Panc1 (cell line): ENCODE measurements around the gene NNMT.

Source experiments
- POLR2AphosphoS5 ChIP-seq: IDR thresholded peaks from 2 replicates; pipeline ENCODE4 v1.6.1; 2012; ENCODE audit warnings: mild to moderate bottlenecking, low read depth, low read length, moderate library complexity
- TCF7L2 ChIP-seq: IDR thresholded peaks from 2 replicates; pipeline ENCODE4 v1.6.1; 2011; ENCODE audit warnings: mild to moderate bottlenecking, low read depth, low read length, inconsistent platforms
- TF ChIP-seq, protein P1 (sequence below): fragments of 450-650 bp; IDR thresholded peaks from 2 replicates; pipeline ENCODE4 v1.5.1; 2017; ENCODE audit warnings: mild to moderate bottlenecking
- TF ChIP-seq, protein P2 (sequence below), 2 experiments: IDR thresholded peaks; 2 replicates each; pipeline ENCODE4 v1.6.1; 2011 to 2012; ENCODE audit warnings: low read depth in 2 of 2, control low read depth in 1 of 2, low read length in 1 of 2, mild to moderate bottlenecking in 1 of 2, moderate library complexity in 1 of 2; ENCODE audit not compliant: insufficient read depth in 1 of 2

DNA sequence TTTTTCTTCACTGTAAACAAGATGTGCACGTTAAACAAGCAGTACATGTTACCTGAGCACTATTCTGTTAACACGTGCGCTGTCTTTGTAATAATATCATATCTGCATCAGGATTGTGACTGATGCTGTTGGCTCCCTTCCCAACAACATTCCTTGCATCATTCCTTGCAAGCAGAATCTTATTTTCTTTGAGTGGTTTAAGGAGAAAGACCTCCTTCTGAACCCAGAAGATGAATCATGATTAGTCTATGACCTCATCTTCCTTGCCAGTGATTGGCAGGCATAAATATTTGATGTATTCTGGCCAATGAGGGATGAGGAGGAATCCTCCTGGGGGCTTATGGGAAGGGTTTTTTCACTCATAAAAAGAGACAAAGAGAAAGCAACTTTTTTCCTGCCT, 57.9 kb downstream of the NNMT start:
- TF ChIP-seq, protein P1, sequence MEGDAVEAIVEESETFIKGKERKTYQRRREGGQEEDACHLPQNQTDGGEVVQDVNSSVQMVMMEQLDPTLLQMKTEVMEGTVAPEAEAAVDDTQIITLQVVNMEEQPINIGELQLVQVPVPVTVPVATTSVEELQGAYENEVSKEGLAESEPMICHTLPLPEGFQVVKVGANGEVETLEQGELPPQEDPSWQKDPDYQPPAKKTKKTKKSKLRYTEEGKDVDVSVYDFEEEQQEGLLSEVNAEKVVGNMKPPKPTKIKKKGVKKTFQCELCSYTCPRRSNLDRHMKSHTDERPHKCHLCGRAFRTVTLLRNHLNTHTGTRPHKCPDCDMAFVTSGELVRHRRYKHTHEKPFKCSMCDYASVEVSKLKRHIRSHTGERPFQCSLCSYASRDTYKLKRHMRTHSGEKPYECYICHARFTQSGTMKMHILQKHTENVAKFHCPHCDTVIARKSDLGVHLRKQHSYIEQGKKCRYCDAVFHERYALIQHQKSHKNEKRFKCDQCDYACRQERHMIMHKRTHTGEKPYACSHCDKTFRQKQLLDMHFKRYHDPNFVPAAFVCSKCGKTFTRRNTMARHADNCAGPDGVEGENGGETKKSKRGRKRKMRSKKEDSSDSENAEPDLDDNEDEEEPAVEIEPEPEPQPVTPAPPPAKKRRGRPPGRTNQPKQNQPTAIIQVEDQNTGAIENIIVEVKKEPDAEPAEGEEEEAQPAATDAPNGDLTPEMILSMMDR, result no peak
- TF ChIP-seq POLR2AphosphoS5 (no peak), TCF7L2 (no peak)
- TF ChIP-seq, protein P2, sequence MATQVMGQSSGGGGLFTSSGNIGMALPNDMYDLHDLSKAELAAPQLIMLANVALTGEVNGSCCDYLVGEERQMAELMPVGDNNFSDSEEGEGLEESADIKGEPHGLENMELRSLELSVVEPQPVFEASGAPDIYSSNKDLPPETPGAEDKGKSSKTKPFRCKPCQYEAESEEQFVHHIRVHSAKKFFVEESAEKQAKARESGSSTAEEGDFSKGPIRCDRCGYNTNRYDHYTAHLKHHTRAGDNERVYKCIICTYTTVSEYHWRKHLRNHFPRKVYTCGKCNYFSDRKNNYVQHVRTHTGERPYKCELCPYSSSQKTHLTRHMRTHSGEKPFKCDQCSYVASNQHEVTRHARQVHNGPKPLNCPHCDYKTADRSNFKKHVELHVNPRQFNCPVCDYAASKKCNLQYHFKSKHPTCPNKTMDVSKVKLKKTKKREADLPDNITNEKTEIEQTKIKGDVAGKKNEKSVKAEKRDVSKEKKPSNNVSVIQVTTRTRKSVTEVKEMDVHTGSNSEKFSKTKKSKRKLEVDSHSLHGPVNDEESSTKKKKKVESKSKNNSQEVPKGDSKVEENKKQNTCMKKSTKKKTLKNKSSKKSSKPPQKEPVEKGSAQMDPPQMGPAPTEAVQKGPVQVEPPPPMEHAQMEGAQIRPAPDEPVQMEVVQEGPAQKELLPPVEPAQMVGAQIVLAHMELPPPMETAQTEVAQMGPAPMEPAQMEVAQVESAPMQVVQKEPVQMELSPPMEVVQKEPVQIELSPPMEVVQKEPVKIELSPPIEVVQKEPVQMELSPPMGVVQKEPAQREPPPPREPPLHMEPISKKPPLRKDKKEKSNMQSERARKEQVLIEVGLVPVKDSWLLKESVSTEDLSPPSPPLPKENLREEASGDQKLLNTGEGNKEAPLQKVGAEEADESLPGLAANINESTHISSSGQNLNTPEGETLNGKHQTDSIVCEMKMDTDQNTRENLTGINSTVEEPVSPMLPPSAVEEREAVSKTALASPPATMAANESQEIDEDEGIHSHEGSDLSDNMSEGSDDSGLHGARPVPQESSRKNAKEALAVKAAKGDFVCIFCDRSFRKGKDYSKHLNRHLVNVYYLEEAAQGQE (IDR thresholded peaks at IDR 0.05; ENCODE audit: insufficient read depth in 1 of 2, low read depth in 2 of 2, low read length in 1 of 2), result no peak
